ENCODE data around the gene ASCL5.

ASCL5 gene

DNA sequence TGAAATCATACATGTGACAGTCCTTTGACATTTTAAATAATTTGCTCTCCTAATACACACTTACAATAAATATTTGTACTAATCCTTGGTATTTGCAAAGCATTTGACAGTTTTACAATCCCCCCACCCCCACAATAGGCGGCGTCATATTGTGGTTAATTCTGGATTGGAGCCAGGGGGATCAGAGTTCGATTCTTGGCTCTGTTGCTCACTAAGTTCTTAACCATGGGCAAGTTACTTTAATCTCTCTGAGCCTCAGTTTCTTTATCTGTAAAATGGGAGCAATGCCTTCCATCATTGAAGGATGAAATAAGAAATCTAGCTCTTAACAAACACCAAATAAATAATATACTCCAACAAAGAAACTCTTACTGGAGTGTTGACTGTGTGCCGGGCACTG lies 38.6 kb downstream of the ASCL5 start:
- in situ Hi-C loops (cut with MboI; ENCODE audit: low sequenced_read_pairs) = no loop called here

DNA sequence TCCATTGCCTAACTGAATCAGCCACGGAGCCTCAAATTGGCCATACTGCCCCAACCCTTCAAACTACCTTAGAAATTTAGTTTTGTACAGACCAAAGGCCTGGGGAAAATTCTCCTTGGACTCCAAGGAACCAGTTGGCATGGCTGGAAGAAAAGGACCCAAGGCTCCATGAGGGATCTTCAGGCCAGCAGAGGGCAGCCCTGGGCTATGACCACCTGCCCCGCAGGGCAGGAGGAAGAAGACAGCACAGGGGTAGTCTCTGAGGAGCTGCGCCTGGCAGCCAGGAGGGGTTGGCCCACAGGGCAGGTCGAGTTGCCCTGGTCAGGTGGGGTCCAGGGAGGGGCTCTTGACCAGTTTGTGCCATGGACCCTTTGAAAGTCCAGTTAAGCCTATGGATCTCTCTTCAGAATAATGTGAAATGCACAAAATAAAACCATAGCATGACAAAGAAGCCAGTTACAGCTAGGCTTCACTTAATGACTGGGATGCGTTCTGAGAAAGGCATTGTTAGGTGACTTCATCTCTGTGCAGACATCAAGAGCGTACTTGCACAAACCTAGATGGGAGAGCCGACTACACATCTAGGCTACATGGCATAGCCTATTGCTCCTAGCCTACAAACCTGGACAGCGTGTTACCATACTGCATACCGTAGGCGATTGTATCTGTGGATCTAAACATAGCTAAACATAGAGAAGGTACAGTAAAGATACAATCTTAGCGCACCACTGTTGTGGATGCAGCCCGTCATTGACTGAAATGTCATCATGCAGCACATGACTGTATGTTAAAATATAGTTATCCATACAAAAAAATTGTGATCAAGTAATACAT lies 40.9 kb downstream of the ASCL5 start:
- in situ Hi-C loops (cut with MboI; ENCODE audit: low sequenced_read_pairs) = no loop called here

DNA sequence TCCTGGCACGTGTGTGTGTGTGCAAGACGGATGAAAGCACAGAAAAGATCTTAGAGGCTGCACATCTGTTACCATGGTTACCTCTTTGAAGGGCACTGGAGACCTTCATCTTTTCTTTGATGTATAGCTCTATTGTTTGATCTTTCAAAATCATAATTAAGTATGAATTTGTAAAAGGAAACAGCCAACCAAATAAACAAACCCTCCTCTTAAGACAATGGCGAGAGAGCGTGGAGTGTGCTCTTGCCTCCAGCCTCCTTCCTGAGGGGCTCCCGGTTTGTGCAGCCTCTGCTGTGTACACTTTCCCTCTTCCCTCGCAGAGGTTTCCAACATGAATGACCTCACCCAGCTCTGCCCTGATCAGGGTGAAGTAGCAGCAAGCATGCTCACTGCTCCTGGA lies 42.7 kb downstream of the ASCL5 start:
- in situ Hi-C loops (cut with MboI; ENCODE audit: low sequenced_read_pairs) = no loop called here

DNA sequence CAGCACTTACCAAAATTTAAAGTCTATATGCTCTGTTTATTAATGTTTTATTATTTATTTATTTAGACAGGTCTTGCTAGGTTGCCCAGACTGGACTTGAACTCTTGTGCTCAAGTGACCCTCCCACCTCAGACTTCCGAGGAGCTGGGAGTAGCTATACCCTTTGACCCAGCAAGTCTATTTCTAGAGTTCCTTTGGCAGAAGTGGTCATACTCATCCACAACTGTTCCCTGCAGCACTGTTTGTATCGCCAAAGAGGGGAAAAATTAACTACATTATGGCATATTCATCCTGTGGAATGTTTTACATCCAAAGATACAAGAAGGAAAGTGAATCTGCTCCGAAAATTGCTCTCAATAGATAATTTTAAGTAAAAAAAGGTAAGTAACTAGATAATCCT lies 43.2 kb downstream of the ASCL5 start:
- in situ Hi-C loops (cut with MboI; ENCODE audit: low sequenced_read_pairs) = no loop called here

DNA sequence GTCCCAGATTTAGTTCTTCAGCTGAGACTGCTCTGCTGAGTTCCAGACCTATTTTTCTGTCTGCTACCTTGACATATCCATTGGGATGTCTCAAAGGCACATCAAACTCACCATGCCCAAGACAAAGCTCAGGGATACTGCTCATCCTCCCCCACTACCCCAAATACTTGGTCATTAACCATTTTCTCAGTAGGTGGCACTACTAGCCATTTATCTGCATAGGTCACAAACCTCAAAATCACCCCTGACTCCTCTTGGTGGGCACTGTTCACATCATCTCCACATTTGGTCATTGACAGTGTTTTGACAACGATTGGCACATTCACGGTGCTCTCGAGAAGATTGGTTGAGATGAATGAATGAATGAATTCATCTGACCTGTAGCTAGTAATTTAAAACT lies 46.8 kb downstream of the ASCL5 start:
- in situ Hi-C loops (cut with MboI; ENCODE audit: low sequenced_read_pairs) = no loop called here

DNA sequence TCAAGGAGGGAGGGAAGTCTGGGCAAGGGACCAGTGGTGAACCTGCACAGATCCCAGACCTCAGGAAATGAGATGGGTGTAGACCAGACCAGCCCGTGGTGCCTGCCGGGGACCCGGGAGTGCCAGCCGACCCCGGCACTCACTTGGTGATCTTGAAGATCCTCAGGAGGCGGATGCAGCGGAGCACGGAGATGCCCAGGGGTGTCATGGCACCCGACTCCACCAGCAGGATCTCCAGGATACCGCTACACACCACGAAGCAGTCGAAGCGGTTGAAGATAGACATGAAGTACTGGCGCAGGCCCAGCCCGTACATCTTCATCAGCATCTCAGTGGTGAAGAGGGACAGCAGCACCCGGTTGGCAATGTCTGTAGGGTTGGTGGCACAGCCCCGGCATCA lies 49.2 kb downstream of the ASCL5 start:
- in situ Hi-C loops (cut with MboI; ENCODE audit: low sequenced_read_pairs) = no loop called here

DNA sequence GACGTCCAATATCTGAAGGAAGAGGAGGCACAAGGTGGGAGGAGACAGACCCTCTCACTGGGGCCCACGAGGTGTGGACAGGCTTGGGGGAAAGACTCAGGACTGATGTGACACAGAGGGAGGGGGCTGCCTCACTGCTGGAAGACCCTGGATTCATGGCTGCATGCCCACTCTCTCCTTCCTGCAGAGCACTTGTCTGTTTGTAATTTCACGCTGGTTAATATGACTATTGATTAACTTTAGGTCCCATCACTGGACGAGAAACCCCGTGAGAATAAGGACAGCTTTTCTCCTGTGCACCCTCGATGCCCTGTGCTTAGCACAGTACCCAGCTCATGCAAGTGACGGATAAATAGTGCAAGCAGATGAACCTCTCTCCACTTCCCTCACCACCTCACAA lies 49.9 kb downstream of the ASCL5 start:
- in situ Hi-C loops (cut with MboI; ENCODE audit: low sequenced_read_pairs) = no loop called here

DNA sequence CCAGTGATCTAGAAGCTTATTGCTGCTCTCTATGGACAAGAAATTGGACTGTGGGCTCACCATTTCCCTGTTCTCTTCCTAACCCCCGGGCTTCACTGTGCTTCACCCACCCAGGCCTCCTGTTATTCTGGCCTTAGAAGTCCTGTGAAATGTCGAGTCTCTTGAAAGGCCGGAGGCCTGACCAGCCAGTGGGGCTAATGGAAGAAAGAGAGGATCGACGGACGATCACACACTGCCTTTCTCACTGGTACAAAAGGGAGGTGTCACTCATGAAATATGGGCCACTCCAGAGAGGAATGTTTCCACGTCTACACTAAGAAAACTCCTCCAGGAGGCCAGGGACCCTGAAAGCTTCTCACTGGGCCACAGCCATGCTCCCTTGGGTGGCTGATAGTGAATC lies 50.9 kb downstream of the ASCL5 start:
- in situ Hi-C loops (cut with MboI; ENCODE audit: low sequenced_read_pairs) = no loop called here

DNA sequence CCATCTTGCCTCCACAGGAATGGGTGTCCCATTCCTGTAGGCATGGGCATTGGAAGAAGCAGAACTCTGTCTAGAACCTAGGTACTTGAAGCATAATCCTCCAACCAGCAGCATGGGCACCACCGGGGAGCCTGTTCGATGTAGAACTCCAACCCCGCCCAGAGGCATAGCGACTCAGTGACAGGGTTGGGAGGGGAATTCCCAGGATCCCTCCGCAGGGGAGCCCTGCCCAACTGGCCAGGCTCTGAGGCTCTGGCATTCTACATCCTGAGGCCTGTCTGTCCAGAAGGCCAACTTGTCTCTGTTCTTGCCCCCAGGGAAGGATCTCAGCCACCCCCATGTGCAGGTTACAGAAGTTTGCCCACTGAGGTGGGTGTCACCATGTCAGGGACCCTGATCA lies 53.0 kb downstream of the ASCL5 start:
- in situ Hi-C loops (cut with MboI; ENCODE audit: low sequenced_read_pairs) = no loop called here

DNA sequence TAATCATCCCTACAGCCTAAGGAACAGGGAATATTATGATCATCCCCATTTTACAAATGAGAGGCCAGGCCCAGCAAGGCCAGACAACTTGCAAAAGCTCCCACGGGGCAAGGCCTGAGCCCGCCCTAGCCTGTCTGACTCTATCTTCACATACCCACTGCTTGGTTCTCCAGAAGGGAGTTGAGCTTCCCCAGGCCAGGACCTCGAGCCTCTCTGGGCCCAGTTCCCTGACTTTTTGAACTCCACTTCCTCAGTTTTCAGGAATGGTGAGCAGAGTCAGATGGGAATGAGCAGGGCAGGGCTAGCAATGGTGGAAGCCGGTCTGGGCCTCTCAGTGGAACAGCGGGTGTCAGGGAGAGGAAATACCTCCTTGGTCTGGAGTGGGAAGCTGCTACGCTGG lies 54.1 kb downstream of the ASCL5 start:
- in situ Hi-C loops (cut with MboI; ENCODE audit: low sequenced_read_pairs) = no loop called here

DNA sequence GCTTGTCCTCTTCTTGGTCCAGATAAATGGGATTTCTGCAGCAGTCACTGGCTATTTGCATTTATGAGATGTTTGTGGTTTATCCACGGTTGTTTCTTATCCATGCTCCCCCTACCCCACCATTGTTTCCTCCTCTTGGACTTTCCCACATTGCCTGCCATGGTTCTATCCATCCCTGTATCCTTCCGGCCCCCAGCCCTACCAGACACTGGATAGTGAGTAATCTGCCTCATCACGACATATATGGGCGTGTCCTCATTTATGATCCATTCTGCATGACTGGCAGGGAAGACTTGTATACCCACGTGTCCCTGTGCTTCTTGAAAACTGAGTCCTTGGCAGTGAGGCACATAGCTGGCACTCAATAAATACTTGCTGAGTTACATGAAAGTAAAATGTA lies 54.8 kb downstream of the ASCL5 start:
- in situ Hi-C loops (cut with MboI; ENCODE audit: low sequenced_read_pairs) = no loop called here

DNA sequence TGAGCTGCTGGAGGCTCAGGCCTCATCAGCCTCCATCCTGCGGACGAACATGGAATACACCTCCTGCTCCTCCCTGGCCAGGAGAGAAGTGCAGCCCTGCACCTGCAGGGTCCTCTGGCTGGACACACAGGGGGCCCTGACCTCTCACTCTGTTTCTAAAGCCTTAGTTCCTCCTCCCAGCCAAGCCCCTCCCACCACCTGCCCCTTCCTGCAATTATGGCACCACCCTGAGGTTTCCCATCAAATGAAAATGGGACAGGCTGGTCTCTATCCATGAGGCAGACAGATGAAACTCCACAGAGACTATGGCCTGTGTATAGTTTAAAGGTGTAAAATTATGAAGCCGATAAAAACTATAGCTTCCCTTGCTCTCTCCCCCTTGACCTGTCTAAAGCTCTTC lies 57.3 kb downstream of the ASCL5 start:
- in situ Hi-C loops (cut with MboI; ENCODE audit: low sequenced_read_pairs) = no loop called here

DNA sequence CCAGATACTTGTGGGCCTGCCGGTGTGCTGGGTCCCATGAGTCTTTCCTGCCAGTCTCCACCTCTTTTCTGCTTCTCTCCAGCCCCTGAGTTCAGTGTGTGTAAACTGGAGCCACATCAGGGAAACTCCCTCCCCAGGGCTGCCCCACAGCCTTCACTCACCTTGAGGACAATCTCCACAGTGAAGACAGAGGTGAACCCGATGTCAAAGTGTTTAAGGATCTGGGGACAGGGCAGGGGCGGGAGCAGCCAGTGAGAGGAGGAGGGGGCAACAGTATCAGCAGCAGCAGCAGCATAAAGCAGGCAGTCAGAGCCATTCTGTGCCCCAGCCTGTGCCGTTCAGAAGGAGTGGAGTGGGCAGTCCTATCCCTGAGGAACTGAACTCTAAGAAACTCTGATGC lies 58.0 kb downstream of the ASCL5 start:
- in situ Hi-C loops (cut with MboI; ENCODE audit: low sequenced_read_pairs) = no loop called here

DNA sequence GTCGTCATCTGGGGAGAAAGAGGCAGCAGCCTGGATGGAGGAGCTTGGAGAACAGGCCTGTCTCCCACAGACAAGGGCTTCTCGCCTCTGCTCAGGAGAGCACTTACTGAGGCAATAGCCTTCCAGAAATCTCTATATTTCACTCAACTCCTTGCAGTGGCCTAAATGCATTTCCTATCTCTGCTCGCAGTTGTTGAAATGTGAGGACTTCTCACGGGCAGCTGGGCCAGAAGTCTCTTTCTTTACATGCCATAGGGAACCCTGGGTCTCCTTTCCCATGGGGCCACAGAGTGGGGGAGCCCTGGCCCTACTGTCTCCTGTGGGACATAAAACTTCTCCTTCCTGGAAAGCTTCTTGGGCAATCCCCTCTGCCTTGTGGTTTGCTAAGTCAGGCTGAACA lies 60.0 kb downstream of the ASCL5 start:
- in situ Hi-C loops (cut with MboI; ENCODE audit: low sequenced_read_pairs) = no loop called here

DNA sequence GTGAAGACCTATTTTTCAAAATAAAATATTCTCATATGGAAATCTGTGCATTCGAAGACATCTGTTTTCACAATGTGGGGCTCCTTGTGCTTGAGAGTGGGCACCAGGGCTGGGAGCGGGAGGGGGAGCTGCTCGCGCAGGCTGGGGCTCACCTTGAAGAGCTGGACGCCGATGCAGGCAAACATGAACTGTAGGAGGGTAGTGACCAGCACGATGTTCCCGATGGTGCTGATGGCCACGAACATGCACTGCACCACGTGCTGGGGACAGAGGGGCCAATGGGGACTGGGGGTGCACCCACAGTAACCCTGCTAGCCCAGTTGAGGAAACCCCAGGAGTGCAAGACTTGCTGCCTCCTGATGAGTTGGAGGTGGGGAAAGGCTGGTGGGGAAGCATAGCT lies 61.3 kb downstream of the ASCL5 start:
- in situ Hi-C loops (cut with MboI; ENCODE audit: low sequenced_read_pairs) = no loop called here

DNA sequence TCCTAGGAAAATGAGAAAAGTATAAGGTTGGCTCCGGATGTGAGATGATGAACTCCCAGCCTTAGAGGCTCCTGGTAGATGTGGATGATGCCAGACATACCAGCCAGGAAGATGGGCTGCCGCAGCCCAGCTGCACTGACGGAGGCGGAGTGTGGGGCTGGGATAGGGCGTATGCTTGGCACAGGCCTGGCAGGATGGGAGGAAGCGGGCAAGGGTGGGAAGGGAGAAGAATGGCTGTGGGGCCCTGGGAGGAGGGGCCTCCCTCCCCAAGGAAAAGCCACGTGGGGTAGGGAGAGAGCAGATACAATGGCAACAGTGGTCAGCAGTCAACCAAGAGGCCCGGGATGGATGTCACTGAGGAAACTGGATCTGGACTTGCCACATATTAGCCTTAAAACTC lies 62.2 kb downstream of the ASCL5 start:
- in situ Hi-C loops (cut with MboI; ENCODE audit: low sequenced_read_pairs) = no loop called here

Data from hTERT RPE-1 (cell line).